ENCODE measurements around the gene ST6GALNAC4. TPM values are rescaled to one million over a fixed set of nuclear protein-coding genes. Genes with fewer than 3 reads are reported as not detected.

The ST6GALNAC4 gene
- total and polyA plus RNA-seq, 4 donors, result 8.0 to 20.2 (median 19.5) TPM

GRCh38 chr9:127959841-127960409 lies 43.1 kb upstream of the ST6GALNAC4 start:
- H3K27me3 ChIP-seq (ENCODE audit: control insufficient read depth, insufficient read depth, low read length), result no peaks in the 10 kb centered on the region
- peaks cover 27% of the 10 kb centered on the region for H3K36me3 ChIP-seq (ENCODE audit: control insufficient read depth, insufficient read depth, low read length)
- H3K4me1 ChIP-seq (ENCODE audit: control insufficient read depth, insufficient read depth, low read length), result peaks cover 61% of the 10 kb centered on the region
- H3K9me3 ChIP-seq (ENCODE audit: control insufficient read depth, insufficient read depth, low read length), result peaks cover 2% of the 10 kb centered on the region
- WGBS (ENCODE audit: insufficient coverage), result 100% methylated on average over 2 of the region's 2 CpGs
- H3K4me3 ChIP-seq (ENCODE audit: low read depth, low read length), result no peak overlapping the region
- DNase-seq (ENCODE audit: low read depth in 4 of 6, low spot score in 6 of 6), result no peak
- peak overlapping the region; percentile 59 for H3K27ac ChIP-seq (ENCODE audit: low read depth, low read length)

DNA sequence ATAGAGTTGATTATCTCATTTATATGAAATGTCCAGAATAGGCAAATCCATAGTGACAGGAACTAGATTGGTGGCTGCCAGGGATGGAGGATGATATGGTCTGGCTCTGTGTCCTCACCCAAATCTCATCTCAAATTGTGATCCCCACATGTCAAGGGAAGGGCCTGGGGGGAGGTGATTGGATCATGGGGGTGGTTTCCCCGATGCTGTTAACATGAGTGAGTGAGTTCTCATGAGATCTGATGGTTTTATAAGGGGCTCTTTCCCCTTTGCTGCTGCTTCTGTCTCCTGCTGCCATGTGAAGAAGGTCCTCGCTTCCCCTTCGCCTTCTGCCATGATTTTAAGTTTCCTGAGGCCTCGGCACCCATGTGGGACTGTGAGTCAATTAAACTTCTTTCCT lies 42.6 kb upstream of the ST6GALNAC4 start:
- H3K4me1 ChIP-seq (ENCODE audit: control insufficient read depth, insufficient read depth, low read length), result peaks cover 61% of the 10 kb centered on the region
- WGBS (ENCODE audit: insufficient coverage), result 100% methylated on average over 2 of the region's 4 CpGs
- peak overlapping the region; percentile 33 for H3K27ac ChIP-seq (ENCODE audit: low read depth, low read length)
- H3K4me3 ChIP-seq (ENCODE audit: low read depth, low read length), result no peak overlapping the region
- DNase-seq (ENCODE audit: low read depth in 4 of 6, low spot score in 6 of 6), result no peak
- peaks cover 2% of the 10 kb centered on the region for H3K9me3 ChIP-seq (ENCODE audit: control insufficient read depth, insufficient read depth, low read length)
- no peaks in the 10 kb centered on the region for H3K27me3 ChIP-seq (ENCODE audit: control insufficient read depth, insufficient read depth, low read length)
- peaks cover 27% of the 10 kb centered on the region for H3K36me3 ChIP-seq (ENCODE audit: control insufficient read depth, insufficient read depth, low read length)

GRCh38 chr9:127958728-127959127 lies 41.9 kb upstream of the ST6GALNAC4 start:
- no peak overlapping the region for H3K27ac ChIP-seq (ENCODE audit: low read depth, low read length)
- no peaks in the 10 kb centered on the region for H3K27me3 ChIP-seq (ENCODE audit: control insufficient read depth, insufficient read depth, low read length)
- no peak for DNase-seq (ENCODE audit: low read depth in 4 of 6, low spot score in 6 of 6)
- WGBS (ENCODE audit: insufficient coverage), result no CpG with 5 or more reads among the region's 1 CpG
- no peak overlapping the region for H3K4me3 ChIP-seq (ENCODE audit: low read depth, low read length)
- H3K9me3 ChIP-seq (ENCODE audit: control insufficient read depth, insufficient read depth, low read length), result peaks cover 2% of the 10 kb centered on the region
- peaks cover 61% of the 10 kb centered on the region for H3K4me1 ChIP-seq (ENCODE audit: control insufficient read depth, insufficient read depth, low read length)
- H3K36me3 ChIP-seq (ENCODE audit: control insufficient read depth, insufficient read depth, low read length), result peaks cover 20% of the 10 kb centered on the region

DNA sequence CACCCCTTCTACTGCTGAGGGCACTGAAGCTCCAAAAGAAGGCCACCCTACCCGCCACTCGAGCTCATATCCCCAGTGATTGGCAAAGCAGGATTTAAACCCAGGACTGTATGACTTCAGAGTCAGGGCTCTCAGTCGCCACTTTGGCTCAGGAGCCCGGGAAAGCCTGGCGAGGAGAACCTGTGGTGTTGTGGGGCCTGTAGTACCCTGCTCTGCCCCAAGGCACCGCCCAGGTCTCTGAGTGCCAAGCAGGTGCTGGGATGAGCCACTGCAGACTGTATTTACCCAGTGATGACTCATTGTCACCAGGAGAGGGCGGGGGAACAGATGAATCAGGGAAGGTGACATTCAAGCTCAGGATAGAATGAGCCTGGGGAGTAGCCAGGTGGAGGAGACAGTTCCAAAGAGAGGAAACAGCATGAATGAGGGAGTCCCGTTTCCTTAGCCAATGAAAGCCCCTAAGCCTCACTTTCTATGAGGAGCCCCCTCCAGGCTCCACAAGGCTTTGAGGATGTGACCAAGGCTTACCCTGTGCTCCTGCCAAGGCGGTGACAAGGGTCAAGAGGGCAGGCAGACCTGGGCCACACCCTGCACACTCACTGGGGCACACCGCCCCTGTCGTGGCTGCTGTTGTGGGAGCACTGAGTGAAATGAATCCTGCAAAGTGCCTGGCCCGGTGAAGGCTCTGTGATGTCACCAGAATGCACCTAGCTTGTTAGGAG lies 38.6 kb upstream of the ST6GALNAC4 start:
- Histone ChIP-seq H3K27ac (ENCODE audit: low read depth, low read length) (peak overlapping the region; percentile 45), H3K4me1 (ENCODE audit: control insufficient read depth, insufficient read depth, low read length) (peaks cover 59% of the 10 kb centered on the region), H3K9me3 (ENCODE audit: control insufficient read depth, insufficient read depth, low read length) (peaks cover 2% of the 10 kb centered on the region), H3K27me3 (ENCODE audit: control insufficient read depth, insufficient read depth, low read length) (no peaks in the 10 kb centered on the region), H3K4me3 (ENCODE audit: low read depth, low read length) (no peak overlapping the region), H3K36me3 (ENCODE audit: control insufficient read depth, insufficient read depth, low read length) (peaks cover 15% of the 10 kb centered on the region)
- DNase-seq (ENCODE audit: low read depth in 4 of 6, low spot score in 6 of 6), result peak in 1 of 6 donors; percentile 36
- WGBS (ENCODE audit: insufficient coverage), result 69% methylated on average over 11 of the region's 12 CpGs

- peaks cover 18% of the 10 kb centered on the region for H3K36me3 ChIP-seq (ENCODE audit: control insufficient read depth, insufficient read depth, low read length)
- 45% methylated on average over 9 of the region's 13 CpGs for WGBS (ENCODE audit: insufficient coverage)
- no peak overlapping the region for H3K4me3 ChIP-seq (ENCODE audit: low read depth, low read length)
- H3K27me3 ChIP-seq (ENCODE audit: control insufficient read depth, insufficient read depth, low read length), result no peaks in the 10 kb centered on the region
- H3K4me1 ChIP-seq (ENCODE audit: control insufficient read depth, insufficient read depth, low read length), result peaks cover 59% of the 10 kb centered on the region
- DNase-seq (ENCODE audit: low read depth in 4 of 6, low spot score in 6 of 6), result no peak
- H3K27ac ChIP-seq (ENCODE audit: low read depth, low read length), result peak overlapping the region; percentile 45
- H3K9me3 ChIP-seq (ENCODE audit: control insufficient read depth, insufficient read depth, low read length), result peaks cover 2% of the 10 kb centered on the region
Measured at GRCh38 chr9:127954831-127955293, 38.0 kb upstream of the ST6GALNAC4 start.

GRCh38 chr9:127953768-127954505 lies 37.1 kb upstream of the ST6GALNAC4 start:
- H3K27me3 ChIP-seq (ENCODE audit: control insufficient read depth, insufficient read depth, low read length), result no peaks in the 10 kb centered on the region
- peaks cover 25% of the 10 kb centered on the region for H3K36me3 ChIP-seq (ENCODE audit: control insufficient read depth, insufficient read depth, low read length)
- peak overlapping the region; percentile 47 for H3K27ac ChIP-seq (ENCODE audit: low read depth, low read length)
- H3K4me1 ChIP-seq (ENCODE audit: control insufficient read depth, insufficient read depth, low read length), result peaks cover 66% of the 10 kb centered on the region
- WGBS (ENCODE audit: insufficient coverage), result 95% methylated on average over 16 of the region's 17 CpGs
- no peak overlapping the region for H3K4me3 ChIP-seq (ENCODE audit: low read depth, low read length)
- no peak for DNase-seq (ENCODE audit: low read depth in 4 of 6, low spot score in 6 of 6)
- peaks cover 2% of the 10 kb centered on the region for H3K9me3 ChIP-seq (ENCODE audit: control insufficient read depth, insufficient read depth, low read length)

GRCh38 chr9:127953154-127953553 lies 36.3 kb upstream of the ST6GALNAC4 start:
- Histone ChIP-seq H3K4me3 (ENCODE audit: low read depth, low read length) (no peak overlapping the region), H3K36me3 (ENCODE audit: control insufficient read depth, insufficient read depth, low read length) (peaks cover 32% of the 10 kb centered on the region), H3K4me1 (ENCODE audit: control insufficient read depth, insufficient read depth, low read length) (peaks cover 74% of the 10 kb centered on the region), H3K9me3 (ENCODE audit: control insufficient read depth, insufficient read depth, low read length) (peaks cover 2% of the 10 kb centered on the region), H3K27ac (ENCODE audit: low read depth, low read length) (peak overlapping the region; percentile 43), H3K27me3 (ENCODE audit: control insufficient read depth, insufficient read depth, low read length) (no peaks in the 10 kb centered on the region)
- no peak for DNase-seq (ENCODE audit: low read depth in 4 of 6, low spot score in 6 of 6)
- no CpG with 5 or more reads among the region's 1 CpG for WGBS (ENCODE audit: insufficient coverage)

GRCh38 chr9:127950513-127951289 lies 33.9 kb upstream of the ST6GALNAC4 start:
- Histone ChIP-seq H3K9me3 (ENCODE audit: control insufficient read depth, insufficient read depth, low read length) (no peaks in the 10 kb centered on the region), H3K4me3 (ENCODE audit: low read depth, low read length) (peak overlapping the region; percentile 24), H3K36me3 (ENCODE audit: control insufficient read depth, insufficient read depth, low read length) (peaks cover 53% of the 10 kb centered on the region), H3K4me1 (ENCODE audit: control insufficient read depth, insufficient read depth, low read length) (peaks cover 92% of the 10 kb centered on the region), H3K27ac (ENCODE audit: low read depth, low read length) (peak overlapping the region; percentile 89), H3K27me3 (ENCODE audit: control insufficient read depth, insufficient read depth, low read length) (no peaks in the 10 kb centered on the region)
- peak in 3 of 6 donors; percentile 62 to 90 (median 84) for DNase-seq (ENCODE audit: low read depth in 4 of 6, low spot score in 6 of 6)
- 20% methylated on average over 18 of the region's 21 CpGs for WGBS (ENCODE audit: insufficient coverage)

DNA sequence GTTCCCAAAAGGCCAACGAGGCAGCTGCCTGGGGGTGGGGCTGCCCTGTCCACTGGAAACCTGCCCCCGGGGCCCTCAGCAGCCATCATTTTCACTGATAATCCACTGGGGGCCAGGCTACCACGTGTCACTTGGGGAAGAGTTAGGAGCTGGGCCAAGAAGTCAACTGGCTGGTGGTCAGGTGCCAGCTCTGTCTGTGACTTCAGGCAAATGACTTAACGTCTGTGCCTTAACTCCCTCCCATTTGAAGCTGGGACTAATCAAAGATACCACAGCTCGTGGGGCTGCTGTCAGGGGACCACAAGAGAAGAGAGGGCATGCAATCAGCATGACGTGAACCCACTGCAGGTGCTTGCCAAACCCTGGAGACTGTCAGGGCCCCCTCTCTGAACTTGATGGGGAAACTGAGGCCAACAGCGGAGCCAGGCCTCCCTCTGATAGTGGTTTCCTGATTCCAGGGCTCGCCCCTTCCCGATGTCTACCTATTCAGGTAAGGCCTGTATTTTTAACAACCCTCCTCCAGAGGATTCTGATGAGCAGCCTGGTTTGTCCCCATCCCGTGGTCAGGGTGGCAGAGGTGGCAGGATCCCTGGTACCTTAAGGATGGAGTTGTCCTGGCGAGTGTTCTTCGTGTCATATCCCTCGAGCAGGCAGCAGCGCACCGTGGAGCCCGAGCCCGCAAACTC lies 33.1 kb upstream of the ST6GALNAC4 start:
- Histone ChIP-seq H3K9me3 (ENCODE audit: control insufficient read depth, insufficient read depth, low read length) (no peaks in the 10 kb centered on the region), H3K27ac (ENCODE audit: low read depth, low read length) (peak overlapping the region; percentile 89), H3K27me3 (ENCODE audit: control insufficient read depth, insufficient read depth, low read length) (no peaks in the 10 kb centered on the region), H3K36me3 (ENCODE audit: control insufficient read depth, insufficient read depth, low read length) (peaks cover 59% of the 10 kb centered on the region), H3K4me1 (ENCODE audit: control insufficient read depth, insufficient read depth, low read length) (peaks cover 92% of the 10 kb centered on the region), H3K4me3 (ENCODE audit: low read depth, low read length) (peak overlapping the region; percentile 24)
- no peak for DNase-seq (ENCODE audit: low read depth in 4 of 6, low spot score in 6 of 6)
- WGBS (ENCODE audit: insufficient coverage), result 46% methylated on average over 15 of the region's 17 CpGs

Measured in spinal cord (tissue), 10 donors.